MM.1S (cell line): ENCODE data around the gene PRKCZ.

Experiments used
- DNase-seq: peaks from one replicate; pipeline ENCODE4 v3.0.0-alpha.2; 2015
- H2AFZ ChIP-seq: fragments of 300-600 bp; sonication (generic); 2 replicates; pipeline ENCODE4 v1.6.0; 2016; ENCODE audit warnings: antibody characterized with exemption, low read length
- H3F3A ChIP-seq: fragments of 300-600 bp; sonication (generic); 2 replicates; pipeline ENCODE4 v1.6.1; 2016; ENCODE audit warnings: mild to moderate bottlenecking, antibody characterized with exemption, low read length, moderate library complexity, mixed read lengths; ENCODE audit not compliant: insufficient read depth
- H3K27ac ChIP-seq: fragments of 300-600 bp; sonication (generic); 2 replicates; pipeline ENCODE4 v1.5.1; 2016; ENCODE audit warnings: mild to moderate bottlenecking, low read length
- H3K27me3 ChIP-seq: fragments of 300-600 bp; sonication (generic); replicated peaks from 2 replicates; pipeline ENCODE4 v1.6.0; 2016; ENCODE audit warnings: low read length; ENCODE audit not compliant: insufficient read depth
- H3K36me3 ChIP-seq: fragments of 300-600 bp; sonication (generic); replicated peaks from 2 replicates; pipeline ENCODE4 v1.6.1; 2016; ENCODE audit warnings: mild to moderate bottlenecking, low read length, mixed read lengths; ENCODE audit not compliant: insufficient read depth
- H3K4me1 ChIP-seq: fragments of 300-600 bp; sonication (generic); 2 replicates; pipeline ENCODE4 v1.6.1; 2016; ENCODE audit warnings: low read length, mixed read lengths
- H3K4me2 ChIP-seq: fragments of 300-600 bp; sonication (generic); 2 replicates; pipeline ENCODE4 v1.6.0; 2016; ENCODE audit warnings: low read depth, low read length
- H3K4me3 ChIP-seq: fragments of 300-600 bp; sonication (generic); 2 replicates; pipeline ENCODE4 v1.5.1; 2016; ENCODE audit warnings: low read length, mixed read lengths
- H3K79me2 ChIP-seq: fragments of 300-600 bp; sonication (generic); 2 replicates; pipeline ENCODE4 v1.6.1; 2016; ENCODE audit warnings: mixed run types, low read length, mixed read lengths
- H3K9ac ChIP-seq: fragments of 300-600 bp; sonication (generic); 2 replicates; pipeline ENCODE4 v1.6.1; 2016; ENCODE audit warnings: low read length, mixed read lengths
- H3K9me2 ChIP-seq: fragments of 300-600 bp; sonication (generic); replicated peaks from 2 replicates; pipeline ENCODE4 v1.6.1; 2016; ENCODE audit warnings: mild to moderate bottlenecking, low read length, mixed read lengths; ENCODE audit not compliant: insufficient read depth
- H3K9me3 ChIP-seq: fragments of 300-600 bp; sonication (generic); replicated peaks from 2 replicates; pipeline ENCODE4 v1.6.1; 2016; ENCODE audit warnings: mild to moderate bottlenecking, low read length, mixed read lengths; ENCODE audit not compliant: insufficient read depth
- H4K20me1 ChIP-seq: fragments of 300-600 bp; sonication (generic); 2 replicates; pipeline ENCODE4 v1.6.1; 2016; ENCODE audit warnings: mild to moderate bottlenecking, low read length, moderate library complexity, mixed read lengths; ENCODE audit not compliant: insufficient read depth
- EZH2 ChIP-seq: fragments of 300-600 bp; sonication (generic); optimal IDR thresholded peaks from 2 replicates; pipeline ENCODE3; 2017; ENCODE audit warnings: low read depth, mild to moderate bottlenecking, antibody characterized with exemption, low read length, mixed read lengths
- EZH2phosphoT487 ChIP-seq: fragments of 300-600 bp; sonication (generic); IDR thresholded peaks from 2 replicates; pipeline ENCODE4 v1.6.1; 2018; ENCODE audit warnings: antibody characterized with exemption, low read length
- TF ChIP-seq, protein P1 (sequence below): fragments of 300-600 bp; sonication (generic); IDR thresholded peaks from 2 replicates; pipeline ENCODE4 v1.5.1; 2016; ENCODE audit warnings: antibody characterized with exemption, low read length, mixed read lengths

Gene PRKCZ

DNA sequence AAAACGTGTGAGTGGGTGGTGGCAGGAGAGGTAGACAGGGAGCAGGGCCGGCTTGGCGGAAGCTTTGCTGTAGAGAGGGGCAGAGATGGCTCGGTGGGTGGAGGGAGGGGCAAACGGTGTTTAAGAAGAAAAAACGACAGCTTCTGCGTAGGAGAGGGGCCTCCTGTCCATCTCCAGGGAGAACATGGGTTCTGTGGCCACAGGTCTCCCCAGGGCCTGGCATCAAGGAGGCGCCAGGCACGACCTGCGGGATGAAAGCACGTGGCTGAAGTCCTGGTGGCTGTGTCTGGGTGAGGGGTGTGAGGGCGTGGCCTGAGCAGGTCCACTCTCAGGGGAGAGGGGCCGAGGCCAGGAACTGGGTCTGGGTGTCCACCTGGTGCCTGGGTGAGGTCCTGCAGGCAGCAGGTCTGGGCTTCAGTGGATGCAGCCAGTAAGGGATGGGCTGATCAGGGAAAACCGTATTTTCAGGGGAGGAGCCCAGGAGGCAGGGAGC is 940 bp upstream of the PRKCZ start:
- peaks cover 89% of the 10 kb centered on the region for H3K27me3 ChIP-seq
- no peak overlapping the region for H3K4me3 ChIP-seq
- no peak overlapping the region for H3K4me2 ChIP-seq
- no peak overlapping the region for H2AFZ ChIP-seq
- H3K9me3 ChIP-seq = no peaks in the 10 kb centered on the region
- H3F3A ChIP-seq = no peaks in the 10 kb centered on the region
- H3K27ac ChIP-seq = no peak overlapping the region
- H3K9ac ChIP-seq = no peak overlapping the region
- no peaks in the 10 kb centered on the region for H3K4me1 ChIP-seq
- no peaks in the 10 kb centered on the region for H3K36me3 ChIP-seq
- no peaks in the 10 kb centered on the region for H4K20me1 ChIP-seq
- H3K79me2 ChIP-seq = no peaks in the 10 kb centered on the region
- no peak for TF ChIP-seq EZH2
- TF ChIP-seq, protein P1, sequence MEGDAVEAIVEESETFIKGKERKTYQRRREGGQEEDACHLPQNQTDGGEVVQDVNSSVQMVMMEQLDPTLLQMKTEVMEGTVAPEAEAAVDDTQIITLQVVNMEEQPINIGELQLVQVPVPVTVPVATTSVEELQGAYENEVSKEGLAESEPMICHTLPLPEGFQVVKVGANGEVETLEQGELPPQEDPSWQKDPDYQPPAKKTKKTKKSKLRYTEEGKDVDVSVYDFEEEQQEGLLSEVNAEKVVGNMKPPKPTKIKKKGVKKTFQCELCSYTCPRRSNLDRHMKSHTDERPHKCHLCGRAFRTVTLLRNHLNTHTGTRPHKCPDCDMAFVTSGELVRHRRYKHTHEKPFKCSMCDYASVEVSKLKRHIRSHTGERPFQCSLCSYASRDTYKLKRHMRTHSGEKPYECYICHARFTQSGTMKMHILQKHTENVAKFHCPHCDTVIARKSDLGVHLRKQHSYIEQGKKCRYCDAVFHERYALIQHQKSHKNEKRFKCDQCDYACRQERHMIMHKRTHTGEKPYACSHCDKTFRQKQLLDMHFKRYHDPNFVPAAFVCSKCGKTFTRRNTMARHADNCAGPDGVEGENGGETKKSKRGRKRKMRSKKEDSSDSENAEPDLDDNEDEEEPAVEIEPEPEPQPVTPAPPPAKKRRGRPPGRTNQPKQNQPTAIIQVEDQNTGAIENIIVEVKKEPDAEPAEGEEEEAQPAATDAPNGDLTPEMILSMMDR = no peak
- no peak for TF ChIP-seq EZH2phosphoT487
- no peak for DNase-seq
- no peaks in the 10 kb centered on the region for H3K9me2 ChIP-seq

DNA sequence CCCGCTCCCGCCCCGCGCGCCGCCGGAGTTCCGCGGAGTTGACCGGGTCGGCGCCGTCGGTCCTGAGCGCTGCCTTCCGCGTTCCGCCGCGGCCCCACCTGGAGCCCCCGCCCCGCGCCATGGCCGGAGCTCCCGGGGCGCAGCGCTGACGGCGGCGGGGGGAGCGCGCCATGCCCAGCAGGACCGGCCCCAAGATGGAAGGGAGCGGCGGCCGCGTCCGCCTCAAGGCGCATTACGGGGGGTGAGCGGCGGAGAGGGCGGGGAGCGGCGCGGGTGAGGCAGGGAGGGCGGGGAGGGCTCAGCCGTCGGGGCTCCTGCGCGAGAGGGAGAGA is 216 bp downstream of the PRKCZ start:
- Histone ChIP-seq H3K79me2 (no peaks in the 10 kb centered on the region), H3K4me2 (no peak overlapping the region), H3K4me1 (no peaks in the 10 kb centered on the region), H2AFZ (no peak overlapping the region), H3K27me3 (peaks cover 83% of the 10 kb centered on the region), H4K20me1 (no peaks in the 10 kb centered on the region), H3F3A (no peaks in the 10 kb centered on the region), H3K9ac (no peak overlapping the region), H3K4me3 (no peak overlapping the region), H3K36me3 (no peaks in the 10 kb centered on the region), H3K27ac (no peak overlapping the region), H3K9me2 (no peaks in the 10 kb centered on the region), H3K9me3 (no peaks in the 10 kb centered on the region)
- DNase-seq = no peak
- TF ChIP-seq EZH2phosphoT487 (no peak), EZH2 (no peak)

GRCh38 chr1:2050793-2051682 is 827 bp downstream of the PRKCZ start:
- Histone ChIP-seq H3K27ac (no peak overlapping the region), H3K4me3 (no peak overlapping the region), H3K9me3 (no peaks in the 10 kb centered on the region), H3K79me2 (no peaks in the 10 kb centered on the region), H2AFZ (no peak overlapping the region), H3K9ac (no peak overlapping the region), H3K4me1 (no peaks in the 10 kb centered on the region), H3K36me3 (no peaks in the 10 kb centered on the region), H3K9me2 (no peaks in the 10 kb centered on the region), H3K4me2 (no peak overlapping the region), H3K27me3 (peaks cover 83% of the 10 kb centered on the region), H3F3A (no peaks in the 10 kb centered on the region), H4K20me1 (no peaks in the 10 kb centered on the region)
- TF ChIP-seq EZH2 = no peak
- TF ChIP-seq, protein P1 = no peak
- no peak for TF ChIP-seq EZH2phosphoT487
- no peak for DNase-seq
